Measurements from ENCODE around the gene NCAPH2.
A peak's percentile ranks its signal among the peaks of the same experiment; 100 is the strongest.

The NCAPH2 gene

GRCh38 chr22:50507991-50508884 lies at the start of gene NCAPH2:
NCAPH2 (plus strand) TSS chr22:50508224; CDS start chr22:50508338, 114 bp downstream.
- TF ChIP-seq CTCF (IDR thresholded peaks at IDR 0.05; ENCODE audit: insufficient read depth, missing control alignments), result no peak
- DNase-seq (ENCODE audit: insufficient read length, low spot score), result peak; percentile 74
- no peak for FAIRE-seq

GRCh38 chr22:50459016-50459415 lies 49.0 kb upstream of the NCAPH2 start:
- FAIRE-seq (no peak), DNase-seq (ENCODE audit: insufficient read length, low spot score) (no peak)
- TF ChIP-seq CTCF (IDR thresholded peaks at IDR 0.05; ENCODE audit: insufficient read depth, missing control alignments), result no peak

- no peak for TF ChIP-seq CTCF (IDR thresholded peaks at IDR 0.05; ENCODE audit: insufficient read depth, missing control alignments)
- DNase-seq (ENCODE audit: insufficient read length, low spot score), result no peak
- FAIRE-seq, result no peak
Measured at GRCh38 chr22:50459496-50460140, 48.4 kb upstream of the NCAPH2 start.

GRCh38 chr22:50460938-50461337 lies 47.1 kb upstream of the NCAPH2 start:
- DNase-seq (ENCODE audit: insufficient read length, low spot score) (no peak), FAIRE-seq (no peak)
- no peak for TF ChIP-seq CTCF (IDR thresholded peaks at IDR 0.05; ENCODE audit: insufficient read depth, missing control alignments)

- no peak for FAIRE-seq
- no peak for DNase-seq (ENCODE audit: insufficient read length, low spot score)
- TF ChIP-seq CTCF (IDR thresholded peaks at IDR 0.05; ENCODE audit: insufficient read depth, missing control alignments), result no peak
Measured at GRCh38 chr22:50461536-50461935, 46.5 kb upstream of the NCAPH2 start.

- FAIRE-seq, result no peak
- TF ChIP-seq CTCF (IDR thresholded peaks at IDR 0.05; ENCODE audit: insufficient read depth, missing control alignments), result no peak
- DNase-seq (ENCODE audit: insufficient read length, low spot score), result no peak
Measured at GRCh38 chr22:50461979-50462540, 46.0 kb upstream of the NCAPH2 start.
